Kidney (tissue), 14 donors: ENCODE data around the gene THBS2. TPM values are rescaled to one million over a fixed set of nuclear protein-coding genes. Genes with fewer than 3 reads are reported as not detected.
A peak's percentile ranks its signal among the peaks of the same experiment; 100 is the strongest.

Source experiments
- DNase-seq, 5 donors: peaks; one replicate each; pipeline ENCODE4 v3.0.0-alpha.2; 2013 to 2020
- FAIRE-seq: peaks from 2 replicates; lab custom pipeline; 2012; peaks lifted over from hg19 to GRCh38; lab: Jason Lieb, UNC
- H3K27ac ChIP-seq, 2 donors: one replicate each; pipeline ENCODE4 v1.7.0; 2013; ENCODE audit warnings: low read depth in 2 of 2, low read length in 2 of 2, inconsistent platforms in 1 of 2
- H3K27me3 ChIP-seq: one replicate; pipeline ENCODE4 v1.7.1; 2013; ENCODE audit warnings: low read length, inconsistent platforms; ENCODE audit not compliant: control insufficient read depth, insufficient read depth
- H3K36me3 ChIP-seq, 3 donors: one replicate each; pipeline versions ENCODE4 v1.7.0 to v1.7.1; 2013; ENCODE audit warnings: low read length in 3 of 3, control low read depth in 1 of 3, inconsistent platforms in 1 of 3; ENCODE audit not compliant: insufficient read depth in 3 of 3, control insufficient read depth in 2 of 3
- H3K4me1 ChIP-seq, 3 donors: one replicate each; pipeline versions ENCODE4 v1.7.0 to v1.7.1; 2013; ENCODE audit warnings: low read length in 3 of 3, inconsistent platforms in 1 of 3, low read depth in 1 of 3; ENCODE audit not compliant: control insufficient read depth in 2 of 3, insufficient read depth in 2 of 3
- H3K4me3 ChIP-seq, 3 donors: one replicate each; pipeline versions ENCODE4 v1.7.0 to v1.8.1; 2013; ENCODE audit warnings: low read length in 3 of 3, control low read depth in 1 of 3, inconsistent platforms in 1 of 3
- H3K9ac ChIP-seq, 3 donors: one replicate each; pipeline versions ENCODE4 v1.7.0 to v1.7.1; 2013; ENCODE audit warnings: low read length in 3 of 3, control low read depth in 1 of 3, inconsistent platforms in 1 of 3
- H3K9me3 ChIP-seq, 3 donors: one replicate each; pipeline versions ENCODE4 v1.7.0 to v1.7.1; 2013; ENCODE audit warnings: low read length in 3 of 3, control low read depth in 1 of 3, inconsistent platforms in 1 of 3; ENCODE audit not compliant: control insufficient read depth in 2 of 3, insufficient read depth in 1 of 3
- intact Hi-C: fragments of 100-400 bp; cut with DNase I; formaldehyde crosslinking; loops from one replicate; pipeline ENCODE4 v1.11.1; 2022
- polyA plus RNA-seq: library from polyadenylated mRNA; stranded (reverse); fragments of 350-450 nt; fragmentation: Illumina TruSeq; extraction: RNeasy Lipid Tissue Mini Kit (QIAGEN cat#74804); gene quantifications from one replicate; pipeline ENCODE4 v1.2.3, GENCODE V29; 2014; ENCODE audit warnings: low read depth, low replicate concordance; ENCODE audit not compliant: insufficient read depth
- total RNA-seq: library from RNA; stranded (reverse); fragmentation: NEBNext Ultra II Directional; extraction: Animal tissue kit (Norgen Biotek cat#: 25700); gene quantifications from one replicate; pipeline ENCODE4 v1.2.1, GENCODE V29; 2021
- TF ChIP-seq, protein P1 (sequence below): IDR thresholded peaks from 3 replicates; pipeline ENCODE4 v1.5.1; 2012; ENCODE audit warnings: mild to moderate bottlenecking, moderate library complexity, borderline replicate concordance; ENCODE audit not compliant: insufficient read depth; ENCODE audit errors: extremely low read depth
- donor health status: control.
- donor health status: control.
- donor health status: control.
- donor health status: control.
- donor health status: control.
- donor health status: DM: yes; HTN: yes; CAD: no.
- donor health status: Normal renal cell carcinoma (clear cell type).

Gene THBS2
- total and polyA plus RNA-seq, 2 donors from 2014 or later: 2.7 to 33.4 TPM

- DNase-seq: no peak
- H3K27ac ChIP-seq: no peak overlapping the region
- H3K36me3 ChIP-seq: no peaks in the 10 kb centered on the region
- H3K4me1 ChIP-seq: peaks cover 3 to 19% (median 8%) of the 10 kb centered on the region in 3 donors
- H3K4me3 ChIP-seq: no peak overlapping the region
- H3K9me3 ChIP-seq: no peaks in the 10 kb centered on the region
- H3K27me3 ChIP-seq: no peaks in the 10 kb centered on the region
- H3K9ac ChIP-seq: no peak overlapping the region
- intact Hi-C loops: no loop called here
- TF ChIP-seq, protein P1, sequence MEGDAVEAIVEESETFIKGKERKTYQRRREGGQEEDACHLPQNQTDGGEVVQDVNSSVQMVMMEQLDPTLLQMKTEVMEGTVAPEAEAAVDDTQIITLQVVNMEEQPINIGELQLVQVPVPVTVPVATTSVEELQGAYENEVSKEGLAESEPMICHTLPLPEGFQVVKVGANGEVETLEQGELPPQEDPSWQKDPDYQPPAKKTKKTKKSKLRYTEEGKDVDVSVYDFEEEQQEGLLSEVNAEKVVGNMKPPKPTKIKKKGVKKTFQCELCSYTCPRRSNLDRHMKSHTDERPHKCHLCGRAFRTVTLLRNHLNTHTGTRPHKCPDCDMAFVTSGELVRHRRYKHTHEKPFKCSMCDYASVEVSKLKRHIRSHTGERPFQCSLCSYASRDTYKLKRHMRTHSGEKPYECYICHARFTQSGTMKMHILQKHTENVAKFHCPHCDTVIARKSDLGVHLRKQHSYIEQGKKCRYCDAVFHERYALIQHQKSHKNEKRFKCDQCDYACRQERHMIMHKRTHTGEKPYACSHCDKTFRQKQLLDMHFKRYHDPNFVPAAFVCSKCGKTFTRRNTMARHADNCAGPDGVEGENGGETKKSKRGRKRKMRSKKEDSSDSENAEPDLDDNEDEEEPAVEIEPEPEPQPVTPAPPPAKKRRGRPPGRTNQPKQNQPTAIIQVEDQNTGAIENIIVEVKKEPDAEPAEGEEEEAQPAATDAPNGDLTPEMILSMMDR: no peak
- no peak for FAIRE-seq
These were observed 58.9 kb downstream of the THBS2 start for GRCh38 chr6:169194737-169195136.

DNA sequence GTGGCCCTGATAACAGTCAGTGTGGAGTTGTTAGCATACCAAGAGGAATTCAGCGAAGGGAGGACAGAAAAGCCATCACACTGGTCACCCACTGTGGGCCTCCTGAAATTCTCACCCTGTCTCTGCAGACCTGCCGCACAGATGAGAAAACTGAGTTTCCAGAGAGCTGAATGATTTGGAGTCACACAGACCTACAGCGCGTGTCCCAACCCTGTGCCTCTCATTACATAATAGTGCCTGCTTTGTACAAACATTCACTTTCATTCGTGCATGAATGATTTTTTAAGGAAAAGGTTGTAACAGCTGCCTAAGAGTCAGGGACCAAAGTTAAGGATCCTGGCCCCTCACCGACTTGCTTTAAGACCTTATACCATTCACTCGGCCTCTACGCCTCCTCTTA lies 62.7 kb downstream of the THBS2 start:
- Histone ChIP-seq H3K36me3 (no peaks in the 10 kb centered on the region), H3K4me1 (peaks cover 3 to 19% (median 9%) of the 10 kb centered on the region in 3 donors), H3K27me3 (no peaks in the 10 kb centered on the region), H3K4me3 (no peak overlapping the region), H3K9me3 (no peaks in the 10 kb centered on the region), H3K9ac (peak overlapping the region in 1 of 3 donors; percentile 41), H3K27ac (peak overlapping the region; percentile 59 to 82)
- FAIRE-seq (no peak), DNase-seq (no peak)
- TF ChIP-seq, protein P1: no peak
- intact Hi-C loops: no loop called here

DNA sequence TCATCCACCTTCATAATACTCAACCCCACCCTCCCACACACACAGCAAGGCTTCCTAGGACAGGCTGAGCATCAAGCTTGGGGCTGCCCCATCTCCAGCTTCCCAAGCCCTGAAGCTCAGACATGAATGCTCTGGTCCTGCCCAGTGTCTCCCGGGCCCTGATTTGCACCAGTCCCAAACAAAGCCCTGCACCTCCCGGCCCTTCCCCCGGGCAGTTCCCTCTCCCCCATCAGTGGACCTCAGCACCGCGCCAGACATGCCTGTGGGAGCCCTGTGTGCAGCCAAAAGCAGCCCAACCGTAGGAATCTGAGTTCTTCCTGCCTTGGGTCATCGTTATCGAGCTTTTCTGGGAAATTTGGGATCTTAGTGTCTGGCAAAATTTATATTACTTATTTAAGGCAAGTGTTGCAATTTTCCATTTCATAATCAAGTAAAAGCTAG lies 63.5 kb downstream of the THBS2 start:
- intact Hi-C loops: no loop called here
- no peaks in the 10 kb centered on the region for H3K9me3 ChIP-seq
- TF ChIP-seq, protein P1: no peak
- H3K27me3 ChIP-seq: no peaks in the 10 kb centered on the region
- H3K4me3 ChIP-seq: no peak overlapping the region
- no peak overlapping the region for H3K9ac ChIP-seq
- peak overlapping the region; percentile 33 to 82 for H3K27ac ChIP-seq
- peaks cover 3 to 19% (median 9%) of the 10 kb centered on the region in 3 donors for H3K4me1 ChIP-seq
- FAIRE-seq: no peak
- peak in 3 of 5 donors; percentile 52 to 94 (median 77) for DNase-seq
- H3K36me3 ChIP-seq: no peaks in the 10 kb centered on the region

DNA sequence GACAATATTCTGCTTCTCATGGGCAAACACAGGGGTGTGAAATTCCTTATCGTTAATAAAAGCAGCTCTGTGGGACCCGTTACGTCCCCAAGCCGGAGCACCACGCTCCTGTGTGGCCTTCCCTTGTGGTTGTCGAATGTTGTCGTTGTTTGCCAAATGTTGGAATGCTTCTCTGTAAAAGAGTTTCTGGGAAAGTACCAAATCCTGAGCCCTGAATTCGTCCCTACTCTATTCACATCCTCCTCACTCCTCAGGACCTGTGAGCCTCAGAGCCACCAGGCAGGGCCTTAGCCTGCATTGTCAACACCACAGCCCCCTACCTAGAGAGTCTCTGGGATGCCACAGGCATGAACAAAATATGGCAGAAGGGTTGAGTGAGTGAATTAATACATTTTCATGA lies 64.0 kb downstream of the THBS2 start:
- H3K27ac ChIP-seq: peak overlapping the region; percentile 23 to 33
- FAIRE-seq: no peak

More for the DNA sequence above, 64.0 kb downstream of the THBS2 start:
- Histone ChIP-seq H3K4me3 (no peak overlapping the region), H3K36me3 (no peaks in the 10 kb centered on the region), H3K4me1 (peaks cover 3 to 17% (median 9%) of the 10 kb centered on the region in 3 donors), H3K27me3 (no peaks in the 10 kb centered on the region), H3K9ac (no peak overlapping the region), H3K9me3 (no peaks in the 10 kb centered on the region)
- intact Hi-C loops: no loop called here
- no peak for DNase-seq
- TF ChIP-seq, protein P1: no peak
